Activated naive CD4-positive, alpha-beta T cell treated with anti-CD3 and anti-CD28 coated beads for 36 hours (primary cell): ENCODE measurements around the gene RAPSN. TPM values are rescaled to one million over a fixed set of nuclear protein-coding genes. Genes with fewer than 3 reads are reported as not detected.
"Not testable (repeated sequence)": the region's sequence is repeated elsewhere in the genome, so short reads cannot be mapped to it uniquely, and the experiment has no call there.

ENCODE experiments used
- CTCF ChIA-PET: fragments of 350-600 bp; sonication (Branson Sonifier 250); formaldehyde crosslinking; loops from one replicate; lab custom pipeline; 2021; ENCODE audit warnings: antibody characterized with exemption; lab: Charles Lee
- DNase-seq: peaks from one replicate; pipeline ENCODE4 v3.0.0-alpha.2; 2020
- H3K27ac Mint-ChIP-seq: one replicate; pipeline ENCODE4 v1.8.0; 2021; ENCODE audit warnings: mild to moderate bottlenecking, mixed read lengths
- H3K27me3 Mint-ChIP-seq: one replicate; pipeline ENCODE4 v1.8.0; 2021; ENCODE audit warnings: low read depth, mixed read lengths
- H3K36me3 Mint-ChIP-seq: one replicate; pipeline ENCODE4 v1.8.0; 2021; ENCODE audit warnings: low read depth, mixed read lengths
- H3K4me1 Mint-ChIP-seq: one replicate; pipeline ENCODE4 v1.8.0; 2021; ENCODE audit warnings: low read depth, mixed read lengths
- H3K4me3 Mint-ChIP-seq: one replicate; pipeline ENCODE4 v1.8.0; 2021; ENCODE audit warnings: mild to moderate bottlenecking, moderate library complexity, mixed read lengths
- H3K9me3 Mint-ChIP-seq: one replicate; pipeline ENCODE4 v1.8.0; 2021; ENCODE audit warnings: mixed read lengths
- intact Hi-C: fragments of 100-400 bp; cut with micrococcal nuclease; formaldehyde crosslinking; loops from one replicate; pipeline ENCODE4 v1.15.1; 2023
- total RNA-seq, 2 experiments: library from RNA; stranded (reverse); gene quantifications; one replicate each; pipeline ENCODE4 v1.2.3, GENCODE V29; 2021

RAPSN gene
- total RNA-seq, 2 experiments from 2014 or later, result not detected

DNA sequence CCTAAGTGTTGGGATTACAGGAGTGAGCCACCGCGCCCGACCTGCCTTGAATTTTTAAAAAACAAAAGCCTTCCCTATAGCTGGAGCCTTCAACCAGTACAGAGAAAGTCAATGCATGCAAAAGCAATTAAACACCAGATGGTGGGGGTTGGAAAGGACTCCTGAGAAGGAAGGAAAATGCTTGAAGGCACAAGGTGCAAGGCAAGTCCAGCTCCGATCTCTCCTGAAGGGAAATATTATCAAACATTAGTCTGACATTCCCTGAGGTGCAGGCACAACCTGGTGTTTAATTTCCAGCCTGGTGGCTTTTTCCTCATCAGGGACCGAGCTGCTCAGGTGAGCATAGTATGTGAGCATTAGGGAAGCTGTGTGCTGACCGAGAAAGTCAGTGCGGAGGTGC is 12.9 kb upstream of the RAPSN start:
- Mint-ChIP-seq H3K9me3 (no peaks in the 10 kb centered on the region), H3K27ac (no peak overlapping the region), H3K4me3 (no peak overlapping the region), H3K36me3 (peaks cover 5% of the 10 kb centered on the region), H3K4me1 (no peaks in the 10 kb centered on the region), H3K27me3 (no peaks in the 10 kb centered on the region)
- DNase-seq, result no peak
- CTCF ChIA-PET, result interaction anchor here (0.6 to 1.0 kb wide), 3 partner anchors 8 to 197 kb away, joined by 3 read pairs; no protein-coding TSS in a partner anchor
- intact Hi-C loops, result no loop called here

DNA sequence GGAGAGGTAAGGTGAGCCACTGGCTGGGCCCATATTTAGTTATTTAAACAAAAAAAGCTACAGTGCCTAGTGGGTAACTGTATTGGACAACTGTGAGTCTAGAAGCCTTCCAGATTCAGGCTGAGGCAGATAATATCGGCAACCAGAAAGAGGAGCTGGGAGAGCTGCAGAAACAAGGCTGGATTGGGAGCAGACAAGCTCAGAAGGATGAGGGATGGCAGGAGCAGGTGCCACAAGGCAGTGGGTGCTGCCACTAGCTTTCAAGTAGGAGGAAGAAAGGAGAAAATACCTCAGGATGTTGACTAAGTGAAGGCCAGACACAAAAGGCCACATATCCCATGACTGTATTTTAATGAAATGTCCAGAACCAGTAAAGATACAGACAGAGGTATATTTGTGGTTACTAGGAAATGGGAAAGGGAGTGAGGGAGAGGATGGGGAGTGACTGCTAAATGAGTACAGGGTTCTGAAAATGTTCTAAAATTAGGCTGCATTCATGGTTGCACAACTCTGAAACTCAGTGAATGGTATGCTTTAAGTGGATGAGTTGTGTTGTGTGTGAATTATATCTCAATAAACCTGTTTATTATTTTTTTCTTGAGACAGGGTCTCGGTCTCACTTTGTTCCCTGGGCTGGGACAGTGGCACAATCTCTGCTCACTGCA is 11.8 kb upstream of the RAPSN start:
- H3K27me3 Mint-ChIP-seq, result no peaks in the 10 kb centered on the region
- H3K27ac Mint-ChIP-seq, result no peak overlapping the region
- H3K36me3 Mint-ChIP-seq, result peaks cover 4% of the 10 kb centered on the region
- no peaks in the 10 kb centered on the region for H3K4me1 Mint-ChIP-seq
- DNase-seq, result no peak
- no peaks in the 10 kb centered on the region for H3K9me3 Mint-ChIP-seq
- CTCF ChIA-PET, result interaction anchor here (0.6 kb wide), 1 partner anchor 73 kb away, joined by 3 read pairs; no protein-coding TSS in a partner anchor
- intact Hi-C loops, result no loop called here
- no peak overlapping the region for H3K4me3 Mint-ChIP-seq

DNA sequence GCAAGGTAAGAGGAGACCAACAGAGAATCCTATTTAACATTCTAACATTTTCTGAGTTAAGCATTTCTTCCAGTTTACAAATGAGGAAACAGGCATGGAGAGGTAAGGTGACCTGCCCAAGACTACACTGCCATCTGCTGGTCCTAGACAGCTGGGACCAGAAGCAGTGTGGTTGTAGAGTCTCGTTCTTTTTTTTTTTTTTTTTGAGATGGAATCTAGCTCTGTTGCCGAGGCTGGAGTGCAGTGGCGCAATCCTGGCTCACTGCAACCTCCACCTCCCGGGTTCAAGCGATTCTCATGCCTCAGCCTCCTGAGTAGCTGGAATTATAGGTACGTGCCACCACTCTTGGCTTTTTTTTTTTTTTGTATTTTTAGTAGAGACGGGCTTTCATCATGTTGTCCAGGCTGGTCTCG is 5.3 kb upstream of the RAPSN start:
- H3K27me3 Mint-ChIP-seq, H3K9me3 Mint-ChIP-seq, H3K4me3 Mint-ChIP-seq, H3K4me1 Mint-ChIP-seq, H3K27ac Mint-ChIP-seq, H3K36me3 Mint-ChIP-seq: not testable (repeated sequence)
- CTCF ChIA-PET, result interaction anchor here (0.5 to 3.0 kb wide), 18 partner anchors 7 to 563 kb away, joined by 3 to 15 read pairs (median 3); no protein-coding TSS in a partner anchor
- intact Hi-C loops, result loop anchor here (1.0 to 10.0 kb wide), 6 partner anchors 45 to 539 kb away; partner anchors contain the start of genes LRP4, MADD and SLC39A13
- peak; percentile 85 for DNase-seq

DNA sequence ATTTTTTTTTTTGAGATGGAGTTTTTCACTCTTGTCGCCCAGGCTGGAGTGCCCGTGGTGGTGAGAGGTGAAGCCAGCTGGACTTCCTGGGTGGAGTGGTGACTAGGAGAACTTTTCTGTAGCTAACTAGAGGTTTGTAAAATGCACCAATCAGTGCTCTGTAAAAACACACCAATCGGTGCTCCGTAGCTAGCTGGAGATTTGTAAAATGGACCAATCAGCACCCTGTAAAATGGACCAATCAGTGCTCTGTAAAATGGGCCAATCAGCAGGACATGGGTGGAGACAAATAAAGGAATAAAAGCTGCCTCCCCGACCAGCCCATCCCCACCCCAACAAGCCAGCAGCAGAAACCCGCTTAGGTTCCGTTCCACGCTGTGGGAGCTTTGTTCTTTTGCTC is 4.4 kb upstream of the RAPSN start:
- H3K9me3 Mint-ChIP-seq, result no peaks in the 10 kb centered on the region

DNA sequence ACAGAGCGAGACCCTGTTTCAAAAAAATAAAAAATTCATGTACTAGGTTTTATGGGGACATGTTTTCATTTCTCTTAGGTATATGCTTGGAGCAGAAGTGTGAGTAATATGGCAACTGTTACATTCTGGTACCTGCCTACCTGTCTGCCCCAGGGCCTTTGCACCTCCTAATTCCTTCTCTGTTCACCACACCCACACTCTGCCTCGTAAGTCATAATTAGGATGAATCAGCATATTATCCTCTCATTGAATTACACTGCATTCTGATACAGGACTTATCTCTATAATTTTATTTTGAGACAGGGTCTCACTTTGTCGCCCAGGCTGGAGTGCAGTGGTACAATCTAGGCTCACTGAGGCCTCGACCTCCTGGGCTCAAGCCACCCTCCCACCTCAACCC is 3.1 kb upstream of the RAPSN start:
- CTCF ChIA-PET, result interaction anchor here (1.0 to 2.3 kb wide), 3 partner anchors 8 to 86 kb away, joined by 3 to 12 read pairs (median 4); no protein-coding TSS in a partner anchor
- no peaks in the 10 kb centered on the region for H3K9me3 Mint-ChIP-seq
- no peaks in the 10 kb centered on the region for H3K36me3 Mint-ChIP-seq
- H3K4me1 Mint-ChIP-seq, result peaks cover 2% of the 10 kb centered on the region
- no peak for DNase-seq
- no peak overlapping the region for H3K27ac Mint-ChIP-seq
- intact Hi-C loops, result loop anchor here (5.0 to 10.0 kb wide), 3 partner anchors 180 to 537 kb away; partner anchors contain the start of genes LRP4 and MADD
- no peak overlapping the region for H3K4me3 Mint-ChIP-seq
- no peaks in the 10 kb centered on the region for H3K27me3 Mint-ChIP-seq

More for the DNA sequence above, 4.4 kb upstream of the RAPSN start:
- no peaks in the 10 kb centered on the region for H3K27me3 Mint-ChIP-seq
- H3K4me1 Mint-ChIP-seq, result peaks cover 2% of the 10 kb centered on the region
- H3K4me3 Mint-ChIP-seq, result no peak overlapping the region
- no peaks in the 10 kb centered on the region for H3K36me3 Mint-ChIP-seq
- DNase-seq, result no peak
- intact Hi-C loops, result loop anchor here (5.0 to 10.0 kb wide), 3 partner anchors 181 to 539 kb away; partner anchors contain the start of genes LRP4 and MADD
- no peak overlapping the region for H3K27ac Mint-ChIP-seq
- CTCF ChIA-PET, result interaction anchor here (0.7 to 3.0 kb wide), 11 partner anchors 8 to 668 kb away, joined by 3 to 15 read pairs (median 5); no protein-coding TSS in a partner anchor

DNA sequence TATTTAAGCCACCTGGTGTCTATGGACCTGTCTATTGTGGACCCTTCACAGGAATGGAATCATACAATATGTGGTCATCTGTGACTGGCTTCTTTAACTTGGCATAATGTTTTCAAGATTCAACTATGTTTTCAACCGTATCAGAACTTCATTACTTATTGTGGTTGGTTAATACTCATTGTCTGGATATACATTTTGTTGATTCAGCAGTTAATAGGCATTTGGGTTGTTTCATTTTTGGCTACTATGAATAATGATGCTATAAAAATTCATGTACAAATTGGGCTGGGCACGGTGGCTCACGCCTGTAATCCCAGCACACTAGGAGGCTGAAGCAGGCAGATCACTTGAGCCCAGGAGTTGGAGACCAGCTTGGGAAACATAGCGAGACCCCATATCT is 2.5 kb upstream of the RAPSN start:
- Mint-ChIP-seq H3K4me1 (peaks cover 2% of the 10 kb centered on the region), H3K27me3 (no peaks in the 10 kb centered on the region), H3K9me3 (no peaks in the 10 kb centered on the region), H3K4me3 (no peak overlapping the region), H3K36me3 (no peaks in the 10 kb centered on the region), H3K27ac (no peak overlapping the region)
- DNase-seq, result no peak
- intact Hi-C loops, result loop anchor here (5.0 to 10.0 kb wide), 3 partner anchors 179 to 537 kb away; partner anchors contain the start of genes LRP4 and MADD
- CTCF ChIA-PET, result interaction anchor here (1.0 to 2.3 kb wide), 3 partner anchors 8 to 86 kb away, joined by 3 to 12 read pairs (median 4); no protein-coding TSS in a partner anchor

DNA sequence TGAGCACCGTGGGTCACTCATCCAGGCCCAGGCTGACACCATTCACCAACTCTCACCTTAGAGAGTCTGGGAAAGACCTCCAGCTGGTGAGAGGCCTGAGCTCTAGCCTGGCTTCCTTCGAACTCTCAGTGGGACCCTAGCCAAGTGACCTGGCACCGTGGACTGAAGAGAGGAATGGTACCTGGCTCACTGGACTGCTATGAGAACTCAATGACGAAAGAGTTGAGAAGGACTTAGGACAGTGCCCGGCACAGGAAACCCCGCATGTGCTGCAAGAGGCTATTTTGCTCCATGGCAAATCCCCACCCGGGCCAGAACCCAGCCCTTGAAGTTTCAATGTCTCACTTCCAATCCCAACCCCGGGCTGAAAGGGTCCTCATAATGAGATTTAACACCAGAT is 605 bp upstream of the RAPSN start:
- intact Hi-C loops, result no loop called here

DNA sequence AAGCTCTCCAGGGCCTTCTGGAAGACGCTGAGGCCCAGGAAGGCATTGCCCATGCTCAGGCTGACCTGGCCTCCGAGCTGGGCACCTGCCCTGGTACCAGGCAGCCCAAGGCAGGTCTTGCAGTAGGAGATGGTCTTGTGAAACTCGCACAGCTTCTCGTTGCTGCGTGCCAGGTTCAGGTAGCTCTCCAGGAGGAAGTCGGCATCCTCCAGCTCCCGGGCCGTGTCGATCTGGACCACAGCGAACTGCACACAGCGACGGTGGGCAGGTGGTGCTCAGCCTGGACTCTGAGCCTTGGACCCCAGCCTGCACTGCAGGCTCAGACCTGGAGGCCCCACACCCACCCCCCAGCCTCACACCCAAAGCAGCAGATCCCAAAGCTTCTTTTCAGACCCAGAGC is 1.0 kb downstream of the RAPSN start:
- no peaks in the 10 kb centered on the region for H3K4me1 Mint-ChIP-seq
- H3K27ac Mint-ChIP-seq, result no peak overlapping the region
- H3K4me3 Mint-ChIP-seq, result no peak overlapping the region
- H3K9me3 Mint-ChIP-seq, result no peaks in the 10 kb centered on the region
- no peak for DNase-seq
- intact Hi-C loops, result no loop called here
- no peaks in the 10 kb centered on the region for H3K27me3 Mint-ChIP-seq
- CTCF ChIA-PET, result interaction anchor here (2.2 kb wide), 1 partner anchor 74 kb away, joined by 6 read pairs; no protein-coding TSS in a partner anchor
- no peaks in the 10 kb centered on the region for H3K36me3 Mint-ChIP-seq

More for the DNA sequence above, 605 bp upstream of the RAPSN start:
- Mint-ChIP-seq H3K9me3 (no peaks in the 10 kb centered on the region), H3K4me1 (peaks cover under 1% of the 10 kb centered on the region), H3K27me3 (no peaks in the 10 kb centered on the region), H3K27ac (no peak overlapping the region), H3K4me3 (no peak overlapping the region), H3K36me3 (no peaks in the 10 kb centered on the region)
- CTCF ChIA-PET, result interaction anchor here (2.2 kb wide), 1 partner anchor 76 kb away, joined by 6 read pairs; no protein-coding TSS in a partner anchor
- no peak for DNase-seq

DNA sequence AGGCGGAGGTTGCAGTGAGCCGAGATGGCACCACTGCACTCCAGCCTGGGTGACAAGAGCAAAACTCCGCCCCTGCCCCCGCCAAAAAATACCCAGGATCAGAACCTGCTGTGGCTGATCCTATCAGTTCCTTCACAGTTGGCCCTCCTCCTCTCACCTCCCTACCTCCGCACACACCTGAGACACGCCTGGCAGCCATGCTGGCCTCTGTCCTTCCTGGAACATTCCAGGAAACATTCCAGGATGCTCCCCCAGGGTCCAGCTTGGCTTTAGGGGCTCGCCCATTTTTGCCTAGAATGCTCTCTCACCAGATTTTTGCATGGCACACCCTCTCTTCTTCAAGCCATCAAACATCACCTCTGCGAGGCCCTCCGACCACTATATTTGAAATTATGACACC is 2.1 kb downstream of the RAPSN start:
- no peaks in the 10 kb centered on the region for H3K27me3 Mint-ChIP-seq
- no peaks in the 10 kb centered on the region for H3K4me1 Mint-ChIP-seq
- DNase-seq, result no peak
- no peak overlapping the region for H3K4me3 Mint-ChIP-seq
- no peak overlapping the region for H3K27ac Mint-ChIP-seq
- no peaks in the 10 kb centered on the region for H3K9me3 Mint-ChIP-seq
- intact Hi-C loops, result no loop called here
- CTCF ChIA-PET, result no interaction called here
- no peaks in the 10 kb centered on the region for H3K36me3 Mint-ChIP-seq

DNA sequence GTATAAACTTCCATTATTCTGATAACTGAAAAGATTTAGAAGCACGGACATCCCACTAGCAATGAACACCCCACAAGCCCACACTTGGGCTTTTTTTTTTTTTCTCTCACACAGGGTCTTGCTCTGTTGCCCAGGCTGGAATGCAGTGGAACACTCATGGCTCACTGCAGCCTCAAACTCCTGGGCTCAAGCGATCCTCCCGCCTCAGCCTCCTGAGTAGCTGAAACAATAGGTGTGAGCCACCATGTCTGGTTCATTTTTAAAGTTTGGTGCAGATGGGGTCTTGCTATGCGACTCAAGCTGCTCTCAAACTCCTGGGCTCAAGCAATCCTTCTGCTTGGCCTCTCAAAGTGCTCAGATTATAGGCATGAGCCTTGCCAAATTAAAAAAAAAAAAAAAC is 3.1 kb downstream of the RAPSN start:
- no peak for DNase-seq
- Mint-ChIP-seq H3K4me3 (no peak overlapping the region), H3K36me3 (no peaks in the 10 kb centered on the region), H3K4me1 (no peaks in the 10 kb centered on the region), H3K27me3 (no peaks in the 10 kb centered on the region), H3K9me3 (no peaks in the 10 kb centered on the region), H3K27ac (no peak overlapping the region)
- CTCF ChIA-PET, result interaction anchor here (0.6 to 0.7 kb wide), 3 partner anchors 9 to 195 kb away, joined by 3 to 7 read pairs (median 4); no protein-coding TSS in a partner anchor
- intact Hi-C loops, result no loop called here

DNA sequence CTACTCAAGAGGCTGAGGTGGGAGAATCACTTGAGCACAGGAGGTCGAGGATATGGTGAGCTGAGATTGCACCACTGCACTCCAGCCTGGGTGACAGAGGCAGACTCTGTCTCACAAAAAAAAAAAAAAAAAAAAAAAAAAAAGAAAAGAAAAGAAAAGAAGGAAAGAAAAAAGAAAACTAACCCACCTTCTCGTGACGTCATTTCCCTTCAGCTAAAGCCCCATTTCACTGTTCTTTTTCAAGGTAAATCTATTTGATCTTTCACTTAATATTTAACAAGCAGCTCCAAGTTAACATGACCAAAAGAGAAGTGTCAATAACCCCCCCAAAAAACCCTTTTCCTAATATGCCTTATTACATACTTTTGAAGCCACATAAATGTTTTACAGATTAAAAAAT is 5.1 kb downstream of the RAPSN start:
- intact Hi-C loops, result no loop called here
- no peak for DNase-seq
- no peaks in the 10 kb centered on the region for H3K4me1 Mint-ChIP-seq

DNA sequence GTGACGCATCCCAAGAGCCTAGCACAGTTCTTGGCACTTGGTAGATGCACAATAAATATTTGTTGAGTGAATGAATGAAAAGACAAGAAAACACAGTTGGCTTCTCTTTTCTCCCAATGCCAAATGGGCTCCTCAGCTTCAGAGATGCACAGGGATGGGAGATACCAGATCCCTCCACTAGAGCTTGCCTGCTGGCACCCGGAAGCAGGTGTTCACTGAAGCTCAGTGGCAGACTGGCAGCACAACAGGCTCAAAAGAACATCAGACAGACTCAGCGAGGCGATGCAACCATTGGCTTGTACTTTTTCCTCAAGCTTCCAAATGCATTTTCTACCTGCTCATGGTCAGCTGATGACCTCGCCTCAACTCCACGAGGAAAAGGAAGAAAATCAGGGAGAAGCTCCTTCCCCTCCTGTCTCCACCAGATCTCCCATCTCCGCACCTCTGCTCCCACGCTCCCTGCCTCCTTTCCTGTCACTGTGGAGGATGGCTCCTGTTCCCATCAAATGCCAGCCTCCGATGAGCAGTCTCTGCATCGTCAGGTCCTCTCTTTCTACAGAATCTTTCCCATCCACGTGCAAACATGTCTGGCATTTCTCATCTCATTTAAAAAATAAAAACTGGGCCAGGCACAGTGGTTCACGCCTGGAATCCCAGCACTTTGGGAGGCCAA is 5.8 kb downstream of the RAPSN start:
- CTCF ChIA-PET, result interaction anchor here (0.6 to 1.8 kb wide), 5 partner anchors 9 to 123 kb away, joined by 3 to 12 read pairs (median 4); no protein-coding TSS in a partner anchor
- DNase-seq, result no peak
- H3K27me3 Mint-ChIP-seq, result no peaks in the 10 kb centered on the region
- intact Hi-C loops, result no loop called here
- H3K36me3 Mint-ChIP-seq, result no peaks in the 10 kb centered on the region
- no peaks in the 10 kb centered on the region for H3K9me3 Mint-ChIP-seq
- H3K27ac Mint-ChIP-seq, result no peak overlapping the region
- H3K4me3 Mint-ChIP-seq, result no peak overlapping the region
- no peaks in the 10 kb centered on the region for H3K4me1 Mint-ChIP-seq

More for the DNA sequence above, 5.1 kb downstream of the RAPSN start:
- CTCF ChIA-PET, result interaction anchor here (0.6 to 1.8 kb wide), 6 partner anchors 9 to 122 kb away, joined by 3 to 12 read pairs (median 4); no protein-coding TSS in a partner anchor
- Mint-ChIP-seq H3K27me3 (no peaks in the 10 kb centered on the region), H3K36me3 (no peaks in the 10 kb centered on the region), H3K4me3 (no peak overlapping the region), H3K9me3 (no peaks in the 10 kb centered on the region), H3K27ac (no peak overlapping the region)
